Fibroblast of pulmonary artery (primary cell): ENCODE measurements around the gene NPIPA3.
"Not testable (repeated sequence)": the region's sequence is repeated elsewhere in the genome, so short reads cannot be mapped to it uniquely, and the experiment has no call there.

Experiments used
- DNase-seq: peaks from one replicate; pipeline ENCODE4 v3.0.0-alpha.2; 2010; ENCODE audit warnings: low read depth
- H3K4me3 ChIP-seq: replicated peaks from 2 replicates; pipeline ENCODE4 v1.5.1; 2011; ENCODE audit warnings: low read depth, mild to moderate bottlenecking, control low read depth, low read length, moderate library complexity

NPIPA3 gene

DNA sequence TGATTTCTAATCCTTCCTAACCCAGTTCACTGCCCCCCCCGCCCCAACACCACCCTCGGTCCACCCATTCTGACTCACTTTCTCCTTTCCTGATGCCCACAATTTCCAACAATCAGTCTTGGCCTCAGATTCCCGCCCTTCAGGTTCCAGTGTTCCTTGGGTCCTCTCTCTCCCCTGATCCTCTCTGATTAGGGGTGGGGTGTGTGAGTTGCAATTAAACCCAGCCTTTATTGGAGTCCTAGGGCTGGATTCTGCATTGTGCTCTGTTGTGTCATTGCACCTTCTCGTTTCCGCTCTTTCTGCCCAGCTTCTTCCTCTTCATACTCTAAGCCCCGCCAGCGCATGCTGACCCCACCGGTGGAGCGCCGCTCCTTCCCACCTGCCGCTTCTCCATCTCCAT is 38.6 kb downstream of the NPIPA3 start:
- DNase-seq, H3K4me3 ChIP-seq: not testable (repeated sequence)

DNA sequence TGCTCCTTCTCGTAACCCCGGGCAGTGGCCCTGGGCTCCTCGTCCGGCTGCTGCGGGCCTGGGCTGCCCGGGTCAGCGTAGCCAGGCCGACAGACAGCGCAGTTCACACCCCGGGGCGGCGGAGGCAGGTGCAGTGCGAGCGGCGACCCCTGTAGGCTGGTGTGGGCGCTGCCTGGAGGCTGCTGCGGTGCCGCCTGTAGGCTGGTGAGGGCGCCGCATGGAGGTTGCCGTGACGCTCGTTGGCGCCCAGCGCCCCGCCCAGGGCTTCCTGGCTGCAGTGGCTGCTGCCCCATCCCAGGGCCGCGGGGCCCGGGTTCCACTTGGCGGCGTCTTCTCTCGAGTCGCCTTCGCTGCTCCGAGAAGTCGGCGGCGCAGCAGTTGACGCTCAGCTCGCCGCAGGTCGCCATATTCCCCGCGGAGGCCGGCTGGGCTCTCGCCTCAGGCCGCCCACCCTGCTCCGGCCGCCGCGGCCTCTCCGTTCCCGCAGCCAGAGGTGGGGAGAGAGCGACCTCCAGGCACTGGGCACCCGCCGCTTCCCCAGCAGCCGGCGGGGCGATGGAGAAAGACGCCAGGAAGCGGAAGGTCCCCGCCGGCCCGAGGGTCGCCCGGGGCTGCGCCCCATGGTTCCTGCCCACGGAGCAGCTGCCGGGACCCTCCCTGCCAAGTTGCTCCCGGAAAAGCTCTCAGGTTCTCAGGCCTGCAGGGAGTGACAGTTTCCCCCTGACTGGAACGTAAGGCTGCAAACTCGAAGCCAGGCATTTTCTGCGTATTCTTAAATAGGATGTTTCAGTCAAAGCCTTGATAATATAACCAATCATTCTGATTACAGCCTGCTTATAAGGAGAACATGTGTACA is 39.3 kb downstream of the NPIPA3 start, which contains the start of gene NPIPA2:
Gene NPIPA2, plus strand, starts transcription at position 261 of the 856 bp plus-strand sequence. CDS start 5,533 bp downstream, outside the sequence.
- H3K4me3 ChIP-seq, DNase-seq: not testable (repeated sequence)

DNA sequence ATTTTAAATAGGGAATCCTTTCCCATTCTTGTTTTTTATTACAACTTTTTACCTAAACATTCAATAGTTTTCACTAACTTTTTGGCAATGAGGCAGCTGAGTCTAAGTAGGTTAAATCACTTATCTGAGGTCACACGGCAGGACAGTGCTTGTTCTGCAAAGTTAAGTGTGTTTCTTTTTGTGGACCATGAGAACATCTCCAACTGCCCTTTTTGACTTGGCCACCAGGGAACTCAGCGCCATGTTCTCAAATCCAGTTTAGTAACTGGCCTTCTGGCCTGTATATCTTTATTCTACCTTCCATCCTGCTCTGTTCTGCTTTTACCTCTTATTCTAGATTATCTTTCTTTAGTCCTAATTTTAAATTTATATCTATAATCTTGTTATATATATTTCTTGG is 70.4 kb downstream of the NPIPA3 start:
- not testable (repeated sequence) for DNase-seq, H3K4me3 ChIP-seq

DNA sequence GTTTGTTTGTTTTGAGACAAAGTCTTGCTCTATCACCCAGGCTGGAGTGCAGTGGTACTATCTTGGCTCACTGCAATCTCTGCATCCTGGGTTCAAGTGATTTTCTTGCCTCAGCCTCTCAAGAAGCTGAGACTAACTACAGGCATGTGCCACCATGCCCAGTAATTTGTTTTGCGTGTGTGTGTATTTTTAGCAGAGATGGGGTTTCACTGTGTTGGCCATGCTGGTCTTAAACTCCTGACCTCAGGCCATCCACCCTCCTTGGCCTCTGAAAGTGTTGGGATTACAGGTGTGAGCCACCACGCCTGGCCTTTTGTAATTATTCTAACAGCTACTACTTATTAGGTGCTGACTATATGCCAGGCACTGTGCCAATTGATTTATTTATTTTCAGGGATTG is 72.4 kb downstream of the NPIPA3 start:
- DNase-seq, H3K4me3 ChIP-seq: not testable (repeated sequence)
